Spinal cord (tissue), 10 donors: ENCODE data around the gene RRAGD. TPM values are rescaled to one million over a fixed set of nuclear protein-coding genes. Genes with fewer than 3 reads are reported as not detected.

Experiments used
- DNase-seq, 6 donors: peaks; one replicate each; pipeline versions ENCODE4 v3.0.0 to v3.0.0-alpha.2; 2013 to 2015; ENCODE audit warnings: low spot score in 6 of 6, low read depth in 4 of 6
- H3K27ac ChIP-seq: one replicate; pipeline ENCODE4 v1.5.1; 2013; ENCODE audit warnings: low read depth, low read length, control low read depth
- H3K27me3 ChIP-seq: one replicate; pipeline ENCODE4 v1.6.1; 2013; ENCODE audit warnings: low read length; ENCODE audit not compliant: control insufficient read depth, insufficient read depth
- H3K36me3 ChIP-seq: one replicate; pipeline ENCODE4 v1.6.1; 2013; ENCODE audit warnings: low read length; ENCODE audit not compliant: control insufficient read depth, insufficient read depth
- H3K4me1 ChIP-seq: one replicate; pipeline ENCODE4 v1.6.1; 2013; ENCODE audit warnings: low read length; ENCODE audit not compliant: control insufficient read depth, insufficient read depth
- H3K4me3 ChIP-seq: one replicate; pipeline ENCODE4 v1.5.1; 2013; ENCODE audit warnings: low read depth, low read length, control low read depth
- H3K9me3 ChIP-seq: one replicate; pipeline ENCODE4 v1.6.1; 2013; ENCODE audit warnings: low read length; ENCODE audit not compliant: control insufficient read depth, insufficient read depth
- WGBS: methylation state at CpG from one replicate; pipeline ENCODE4 v1.1.5; 2013; ENCODE audit warnings: missing lambda C conversion rate; ENCODE audit not compliant: insufficient coverage; 5-methylcytosine and 5-hydroxymethylcytosine counted together
- polyA plus RNA-seq, 2 donors: library from polyadenylated mRNA; unstranded; fragments of 120-200 nt; gene quantifications; one replicate each; pipeline ENCODE4 v1.2.1, GENCODE V29; 2013; ENCODE audit not compliant: insufficient read length in 2 of 2
- total RNA-seq, 2 donors: library from RNA; depleted of rRNA in 1 of 2; stranded (reverse); fragments of 120-200 nt in 1 of 2; fragments of >200 nt in 1 of 2; gene quantifications; one replicate each; pipeline versions ENCODE4 v1.2.3 to v1.2.4, GENCODE V29; 2013 to 2014
- donor health status: healthy.

RRAGD gene
- total and polyA plus RNA-seq, 4 donors: 44.6 to 86.3 (median 53.7) TPM

DNA sequence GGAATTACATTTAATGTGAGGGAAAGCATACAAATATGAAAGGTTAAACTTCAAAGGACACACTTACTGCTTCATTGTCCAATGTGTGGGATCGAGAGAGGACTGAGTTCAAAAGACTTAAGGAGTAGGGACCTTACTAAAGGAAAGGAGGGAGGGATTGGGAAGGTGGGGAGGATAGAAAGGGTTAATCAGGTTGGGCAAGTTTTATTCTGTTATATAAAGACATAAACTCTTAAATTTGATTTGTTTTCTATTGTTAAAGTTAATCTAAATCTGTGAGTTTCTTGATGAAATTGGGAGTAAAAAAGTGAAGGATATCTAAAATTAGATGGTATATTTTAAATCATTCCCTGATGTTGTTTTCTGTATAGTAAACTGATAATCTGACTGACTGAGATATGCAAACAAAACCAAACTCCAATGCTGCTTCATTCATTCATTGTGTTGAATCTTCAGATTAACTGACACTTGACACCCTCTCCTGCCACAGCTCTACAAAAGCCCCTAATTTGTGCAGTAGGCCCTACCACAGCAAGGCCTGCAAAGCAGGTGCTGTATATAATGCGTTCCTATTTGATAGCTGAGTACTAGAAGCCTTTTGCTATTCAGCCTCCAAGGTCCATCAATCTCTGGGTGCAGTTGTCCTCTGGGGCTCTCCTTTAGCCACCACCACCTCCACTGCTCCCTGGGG, 58.2 kb downstream of the RRAGD start:
- Histone ChIP-seq H3K9me3 (no peaks in the 10 kb centered on the region), H3K27me3 (no peaks in the 10 kb centered on the region), H3K4me1 (peaks cover 9% of the 10 kb centered on the region), H3K36me3 (no peaks in the 10 kb centered on the region), H3K4me3 (no peak overlapping the region), H3K27ac (peak overlapping the region; percentile 89)
- no peak for DNase-seq
- 43% methylated on average over 1 of the region's 2 CpGs for WGBS

DNA sequence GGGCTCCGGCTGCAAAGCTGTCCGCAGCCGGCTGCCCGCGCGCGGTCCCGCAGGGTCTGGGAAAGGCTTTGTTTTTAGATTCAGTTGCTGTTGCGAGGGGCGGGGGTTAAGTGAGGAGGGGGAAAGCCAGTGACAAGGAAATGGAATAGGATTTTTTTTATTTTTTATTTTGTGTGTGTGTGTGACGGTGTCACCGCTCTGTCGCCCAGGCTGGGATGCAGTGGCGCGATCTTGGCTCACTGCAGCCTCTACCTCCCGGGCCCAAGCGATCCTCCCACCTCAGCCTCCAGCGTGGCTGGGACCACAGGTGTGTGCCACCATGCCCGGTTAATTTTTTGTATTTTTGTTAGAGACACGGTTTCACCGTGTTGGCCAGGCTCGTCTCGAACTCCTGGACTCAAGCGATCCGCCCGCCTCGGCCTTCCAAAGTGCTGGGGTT, 58.9 kb downstream of the RRAGD start:
- peak overlapping the region; percentile 89 for H3K27ac ChIP-seq
- H3K27me3 ChIP-seq: no peaks in the 10 kb centered on the region
- whole genome bisulfite sequencing: 46% methylated on average over 21 of the region's 27 CpGs
- H3K9me3 ChIP-seq: no peaks in the 10 kb centered on the region
- peaks cover 11% of the 10 kb centered on the region for H3K4me1 ChIP-seq
- H3K4me3 ChIP-seq: peak overlapping the region; percentile 76
- DNase-seq: no peak
- H3K36me3 ChIP-seq: no peaks in the 10 kb centered on the region

DNA sequence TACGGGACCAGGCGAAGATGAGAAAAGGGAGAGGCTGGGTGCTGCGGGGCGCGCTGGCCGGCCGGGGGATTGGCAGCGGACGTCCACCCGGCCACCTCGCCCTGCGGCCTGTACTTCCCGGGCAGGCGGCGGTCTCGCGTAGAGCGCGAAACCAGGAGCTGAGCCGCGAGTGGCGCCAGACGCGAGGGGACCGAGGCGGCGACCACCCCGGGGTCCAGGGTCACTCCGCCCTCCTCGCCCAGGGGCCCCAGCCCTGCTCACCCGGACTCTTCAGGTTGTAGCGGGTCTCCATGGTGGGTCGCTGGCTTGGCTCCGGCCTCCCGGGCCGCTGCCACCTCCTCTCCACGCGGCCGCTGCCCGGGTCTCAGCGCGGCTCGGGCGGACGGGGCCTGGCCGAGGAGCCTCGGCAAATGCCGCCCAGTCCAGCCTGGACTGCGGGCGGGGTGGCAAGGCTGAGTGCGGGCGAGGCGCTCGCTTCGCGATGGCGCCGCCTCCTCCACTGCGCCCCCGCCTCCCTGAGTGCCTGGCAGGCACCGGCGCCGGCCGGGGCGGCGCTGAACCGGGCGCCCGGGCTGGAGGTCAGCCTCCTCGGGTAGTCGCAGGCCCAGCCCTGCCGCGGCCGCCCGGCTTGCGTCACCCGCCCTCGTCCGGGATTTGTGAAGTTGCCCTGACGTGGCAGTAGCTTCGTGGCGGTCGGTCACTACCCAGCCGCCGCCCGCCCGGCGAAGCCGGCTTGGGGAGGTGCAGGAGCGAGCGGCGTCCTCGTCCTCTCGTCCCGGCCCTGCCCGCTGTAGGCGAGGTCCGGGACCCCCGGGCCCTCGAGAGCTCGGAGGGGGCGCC, 59.6 kb downstream of the RRAGD start, which contains the start of gene UBE2J1:
TSS of gene UBE2J1 (minus strand) at position 445 of the 840 bp plus-strand sequence. CDS start at position 292, 153 bp downstream.
- WGBS: under 1% methylated on average over 102 of the region's 102 CpGs
- peak within 1 kb of the TSS; percentile 76 for H3K4me3 ChIP-seq
- H3K4me1 ChIP-seq: peaks cover 16% of the 10 kb centered on the region
- H3K27me3 ChIP-seq: no peaks in the 10 kb centered on the region
- peak; percentile 54 to 94 (median 76) for DNase-seq
- peak within 1 kb of the TSS; percentile 89 for H3K27ac ChIP-seq
- no peaks in the 10 kb centered on the region for H3K36me3 ChIP-seq
- H3K9me3 ChIP-seq: no peaks in the 10 kb centered on the region

DNA sequence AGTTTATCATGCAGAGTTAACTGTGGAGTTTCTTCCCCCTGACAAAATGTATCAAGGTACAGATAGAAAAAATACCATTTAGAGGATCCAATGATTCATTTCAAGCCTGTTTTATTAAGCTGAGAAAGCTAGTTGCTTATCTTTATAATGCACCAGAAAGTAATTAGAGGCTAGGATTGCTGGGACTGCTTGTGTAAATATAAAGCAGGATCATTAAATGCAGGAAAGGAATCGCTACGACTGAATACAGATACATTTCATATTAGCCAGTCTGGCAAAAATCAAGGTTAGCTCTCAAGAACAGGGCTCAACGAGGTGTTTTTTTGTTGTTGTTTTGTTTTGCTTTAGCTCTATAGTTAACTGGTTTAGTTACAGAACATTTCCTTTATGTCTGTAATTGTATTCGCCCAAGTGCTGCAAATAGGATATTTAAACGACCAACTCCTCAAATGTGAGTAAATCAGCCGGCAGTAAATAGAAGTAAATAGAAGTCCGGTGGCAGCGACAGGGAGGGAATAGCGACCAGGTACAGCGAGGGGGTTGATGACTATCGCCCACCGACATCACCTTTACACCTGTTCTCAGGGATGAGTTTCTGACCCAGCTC, 60.3 kb downstream of the RRAGD start:
- H3K27ac ChIP-seq: peak overlapping the region; percentile 89
- peaks cover 16% of the 10 kb centered on the region for H3K4me1 ChIP-seq
- peak overlapping the region; percentile 76 for H3K4me3 ChIP-seq
- no peaks in the 10 kb centered on the region for H3K27me3 ChIP-seq
- H3K36me3 ChIP-seq: no peaks in the 10 kb centered on the region
- 0% methylated on average over 4 of the region's 12 CpGs for WGBS
- H3K9me3 ChIP-seq: no peaks in the 10 kb centered on the region
- DNase-seq: peak in 4 of 6 donors; percentile 13 to 78 (median 41)

DNA sequence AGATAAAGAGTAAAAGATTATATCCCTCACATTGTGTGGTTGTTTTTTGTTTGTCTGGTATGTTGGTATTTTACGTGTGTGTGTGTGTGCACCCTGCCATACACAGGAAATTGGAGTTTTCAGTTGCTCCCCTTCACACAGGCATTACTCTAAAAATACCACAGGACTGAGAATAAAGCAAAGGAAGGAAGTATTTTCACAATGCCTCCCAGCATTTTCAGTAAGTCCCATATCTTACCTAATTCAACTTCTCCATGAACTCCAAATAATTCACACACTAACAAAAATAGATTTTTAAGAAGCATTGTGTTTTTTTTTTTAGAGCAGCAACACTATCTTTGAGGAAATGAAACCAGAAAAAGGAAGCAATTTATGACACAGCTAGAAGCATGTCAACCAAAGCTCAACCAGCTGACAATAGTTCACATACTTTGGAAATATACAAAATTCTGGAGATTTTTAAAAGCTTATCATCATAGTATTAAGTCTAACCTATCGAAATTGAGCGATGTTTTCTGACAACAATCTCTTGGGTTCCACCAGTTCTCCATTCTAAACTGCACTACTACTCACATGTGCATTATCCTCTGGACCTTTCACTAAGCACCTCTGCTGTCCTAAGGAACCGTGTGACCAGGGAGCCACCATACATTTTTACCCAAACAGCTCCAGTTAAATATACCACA, 61.6 kb downstream of the RRAGD start:
- H3K4me3 ChIP-seq: no peak overlapping the region
- no peaks in the 10 kb centered on the region for H3K36me3 ChIP-seq
- 91% methylated on average over 3 of the region's 4 CpGs for WGBS
- H3K4me1 ChIP-seq: peaks cover 19% of the 10 kb centered on the region
- no peaks in the 10 kb centered on the region for H3K27me3 ChIP-seq
- no peaks in the 10 kb centered on the region for H3K9me3 ChIP-seq
- no peak for DNase-seq
- H3K27ac ChIP-seq: peak overlapping the region; percentile 89

DNA sequence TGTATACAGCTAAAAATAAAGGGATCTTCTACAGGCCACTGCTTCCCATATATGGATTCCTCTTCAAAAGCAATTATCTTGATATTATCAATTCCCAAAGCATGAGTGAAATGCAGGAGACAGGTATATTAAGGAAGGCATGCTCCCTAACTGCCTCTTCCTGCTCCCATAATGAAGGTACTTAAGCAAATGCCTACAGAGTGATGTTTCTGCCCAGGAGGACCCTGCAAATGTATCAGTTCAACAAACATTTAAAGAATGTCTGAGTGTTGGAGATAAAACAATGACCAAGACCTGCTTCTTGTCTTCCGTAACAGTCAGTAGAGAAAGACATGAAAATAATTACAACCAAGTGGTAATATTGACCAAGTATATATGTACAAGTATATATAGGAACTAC, 63.7 kb downstream of the RRAGD start:
- Histone ChIP-seq H3K27me3 (no peaks in the 10 kb centered on the region), H3K36me3 (no peaks in the 10 kb centered on the region), H3K4me1 (peaks cover 18% of the 10 kb centered on the region), H3K4me3 (no peak overlapping the region), H3K9me3 (no peaks in the 10 kb centered on the region), H3K27ac (peak overlapping the region; percentile 12)
- no CpG with 5 or more reads among the region's 1 CpG for WGBS
- peak in 1 of 6 donors; percentile 11 for DNase-seq

DNA sequence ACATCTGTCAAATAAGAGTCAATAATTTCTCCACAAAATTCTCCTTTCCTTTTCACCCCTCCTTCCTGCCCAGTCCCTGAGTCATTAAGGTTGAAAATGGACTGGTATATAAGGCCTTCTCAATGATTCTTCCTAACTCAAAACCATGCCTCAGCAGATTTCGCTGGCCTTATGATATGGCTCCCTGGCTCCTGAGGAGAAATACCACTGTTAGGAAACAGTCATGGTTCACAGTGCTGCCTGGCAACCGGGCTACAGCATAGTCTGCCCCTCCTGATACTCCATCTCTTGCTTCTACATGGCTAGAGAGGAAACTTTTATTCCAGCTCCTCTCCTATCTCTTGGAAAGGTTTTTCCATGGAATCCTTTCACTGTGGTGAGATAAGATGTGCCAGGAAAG, 64.2 kb downstream of the RRAGD start:
- Histone ChIP-seq H3K27ac (peak overlapping the region; percentile 12), H3K4me1 (peaks cover 14% of the 10 kb centered on the region), H3K4me3 (no peak overlapping the region), H3K27me3 (no peaks in the 10 kb centered on the region), H3K36me3 (no peaks in the 10 kb centered on the region), H3K9me3 (no peaks in the 10 kb centered on the region)
- WGBS: 100% methylated on average over 1 of the region's 2 CpGs
- DNase-seq: peak in 1 of 6 donors; percentile 28

DNA sequence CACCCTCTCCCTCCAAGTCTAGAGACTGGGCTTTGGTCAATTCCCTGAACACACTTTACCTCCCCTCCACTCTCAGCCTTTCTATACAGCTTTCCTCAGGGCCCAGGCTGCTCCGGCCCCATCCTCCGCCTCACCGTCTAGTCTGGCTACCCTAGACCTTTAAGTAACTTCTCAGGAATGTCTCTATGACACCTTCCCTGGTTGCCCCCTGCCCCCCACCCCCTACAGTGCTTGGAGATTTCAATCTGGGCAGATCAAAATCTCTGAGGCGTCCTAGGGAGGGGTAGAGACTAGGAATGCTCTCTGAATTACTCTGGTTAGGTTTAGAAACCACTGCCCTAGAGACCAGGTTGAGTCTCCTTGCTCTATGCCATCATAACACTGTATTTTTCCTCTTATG, 65.6 kb downstream of the RRAGD start:
- Histone ChIP-seq H3K27me3 (no peaks in the 10 kb centered on the region), H3K36me3 (peaks cover 1% of the 10 kb centered on the region), H3K4me1 (peaks cover 14% of the 10 kb centered on the region), H3K27ac (no peak overlapping the region), H3K9me3 (no peaks in the 10 kb centered on the region), H3K4me3 (no peak overlapping the region)
- DNase-seq: no peak
- WGBS: 80% methylated on average over 3 of the region's 4 CpGs

DNA sequence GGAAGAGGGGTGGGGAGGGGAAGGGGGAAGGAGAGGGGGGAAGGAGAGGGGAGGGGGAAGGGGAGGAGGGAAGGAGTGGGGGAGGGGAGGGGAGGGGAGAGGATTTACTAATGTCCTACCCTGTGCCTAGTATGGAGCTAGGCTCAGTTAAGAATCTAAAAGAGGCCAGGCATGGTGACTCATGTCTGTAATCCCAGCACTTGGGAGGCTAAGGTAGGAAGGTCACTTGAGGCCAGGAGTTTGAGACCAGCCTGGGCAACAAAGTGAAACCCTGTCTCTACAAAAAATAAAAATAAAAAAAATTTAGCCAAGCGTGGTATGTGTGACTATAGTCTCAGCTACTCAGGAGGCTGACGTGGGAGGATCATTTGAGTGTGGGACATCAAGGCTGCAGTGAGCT, 72.5 kb downstream of the RRAGD start:
- Histone ChIP-seq H3K27ac (no peak overlapping the region), H3K36me3 (peaks cover 22% of the 10 kb centered on the region), H3K4me1 (no peaks in the 10 kb centered on the region), H3K9me3 (no peaks in the 10 kb centered on the region), H3K4me3 (no peak overlapping the region), H3K27me3 (no peaks in the 10 kb centered on the region)
- 100% methylated on average over 2 of the region's 2 CpGs for WGBS
- no peak for DNase-seq
